DMS114 treated with DMSO at 0.1 percent for 48 hours (cell line): ENCODE results near the gene SIN3A.
"Not testable (repeated sequence)": the region's sequence is repeated elsewhere in the genome, so short reads cannot be mapped to it uniquely, and the experiment has no call there.

ENCODE experiments used
- DNase-seq: peaks from one replicate; lab custom pipeline; 2025; ENCODE audit not compliant: unreplicated experiment; lab: John Stamatoyannopoulos, UW

The SIN3A gene

DNA sequence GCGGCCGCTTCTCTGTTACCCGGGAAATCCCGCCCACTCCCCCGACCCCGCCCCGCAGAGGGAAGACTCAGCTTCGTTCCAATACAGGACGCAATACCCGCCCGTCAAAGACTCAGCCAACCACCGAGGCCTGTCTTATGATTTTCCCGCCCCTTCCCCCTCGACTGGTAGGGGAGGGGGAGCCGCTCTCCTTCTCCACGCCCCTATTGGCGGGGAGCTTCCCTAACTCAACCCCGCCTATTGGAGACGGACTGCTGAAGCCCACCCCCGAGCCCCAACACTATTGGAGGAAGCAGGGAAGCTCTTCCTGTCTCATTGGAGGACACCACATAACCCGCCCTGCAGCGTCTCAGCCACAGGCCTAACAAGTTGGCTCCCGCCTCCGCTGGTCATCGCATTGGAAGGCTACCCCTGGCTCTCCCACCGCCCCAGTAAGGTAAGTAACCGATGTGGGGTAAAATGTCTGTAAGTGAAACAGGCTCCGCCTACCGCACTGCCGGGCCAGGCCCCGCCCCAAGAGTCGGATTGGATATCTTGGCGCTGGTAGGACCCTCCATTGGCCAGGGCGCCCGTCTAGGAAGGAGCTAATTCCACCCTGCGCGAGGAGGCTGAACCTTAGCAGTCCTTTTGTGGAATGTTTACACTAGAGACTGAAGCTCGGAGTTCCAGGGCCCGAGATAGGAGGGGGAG, at the start of gene SIN3A:
SIN3A (minus strand) TSS at position 17 of the 690 bp plus-strand sequence. CDS start 21,315 bp downstream, outside the sequence.
- DNase-seq = peak; percentile 100

- DNase-seq = no peak
Measured at GRCh38 chr15:75493732-75494131, 42.2 kb upstream of the SIN3A start.

- no peak for DNase-seq
Measured at GRCh38 chr15:75483961-75484360, 32.5 kb upstream of the SIN3A start.

GRCh38 chr15:75483556-75483955, 32.1 kb upstream of the SIN3A start:
- not testable (repeated sequence) for DNase-seq

GRCh38 chr15:75483106-75483505, 31.6 kb upstream of the SIN3A start:
- DNase-seq = no peak

DNA sequence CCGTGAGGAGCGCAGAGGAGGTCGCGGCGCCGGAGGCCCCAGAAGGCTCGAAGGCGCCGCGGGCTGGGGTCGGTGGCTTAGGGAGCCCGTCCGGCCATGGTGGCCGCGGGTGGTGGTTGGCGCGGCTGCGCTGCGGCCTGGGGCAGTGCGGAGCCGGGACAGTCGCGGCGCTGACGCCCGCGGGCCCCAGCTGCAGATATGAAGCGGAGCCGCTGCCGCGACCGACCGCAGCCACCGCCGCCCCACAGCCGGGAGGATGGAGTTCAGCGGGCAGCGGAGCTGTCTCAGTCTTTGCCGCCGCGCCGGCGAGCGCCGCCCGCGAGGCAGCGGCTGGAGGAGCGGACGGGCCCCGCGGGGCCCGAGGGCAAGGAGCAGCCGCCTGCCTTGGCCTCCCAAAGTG, 29.0 kb upstream of the SIN3A start:
- not testable (repeated sequence) for DNase-seq

- DNase-seq = no peak
Measured at GRCh38 chr15:75479670-75480069, 28.2 kb upstream of the SIN3A start.

DNA sequence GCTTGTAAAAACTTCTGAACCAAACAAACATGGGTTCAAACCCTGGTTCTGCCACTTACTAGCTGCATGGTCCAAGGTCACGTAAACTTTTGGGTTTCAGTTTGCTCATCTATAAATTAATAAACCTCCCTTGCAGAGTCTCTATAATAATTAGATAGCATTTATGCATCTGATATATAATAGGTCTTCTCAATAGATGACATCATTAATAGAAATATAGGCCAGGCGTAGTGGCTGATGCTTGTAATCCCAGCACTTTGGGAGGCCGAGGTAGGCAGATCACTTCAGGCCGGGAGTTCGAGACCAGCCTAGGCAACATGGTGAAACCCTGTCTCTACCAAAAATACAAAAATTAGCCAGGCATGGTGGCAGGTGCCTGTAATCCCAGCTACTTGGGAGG, 25.6 kb upstream of the SIN3A start:
- not testable (repeated sequence) for DNase-seq

DNA sequence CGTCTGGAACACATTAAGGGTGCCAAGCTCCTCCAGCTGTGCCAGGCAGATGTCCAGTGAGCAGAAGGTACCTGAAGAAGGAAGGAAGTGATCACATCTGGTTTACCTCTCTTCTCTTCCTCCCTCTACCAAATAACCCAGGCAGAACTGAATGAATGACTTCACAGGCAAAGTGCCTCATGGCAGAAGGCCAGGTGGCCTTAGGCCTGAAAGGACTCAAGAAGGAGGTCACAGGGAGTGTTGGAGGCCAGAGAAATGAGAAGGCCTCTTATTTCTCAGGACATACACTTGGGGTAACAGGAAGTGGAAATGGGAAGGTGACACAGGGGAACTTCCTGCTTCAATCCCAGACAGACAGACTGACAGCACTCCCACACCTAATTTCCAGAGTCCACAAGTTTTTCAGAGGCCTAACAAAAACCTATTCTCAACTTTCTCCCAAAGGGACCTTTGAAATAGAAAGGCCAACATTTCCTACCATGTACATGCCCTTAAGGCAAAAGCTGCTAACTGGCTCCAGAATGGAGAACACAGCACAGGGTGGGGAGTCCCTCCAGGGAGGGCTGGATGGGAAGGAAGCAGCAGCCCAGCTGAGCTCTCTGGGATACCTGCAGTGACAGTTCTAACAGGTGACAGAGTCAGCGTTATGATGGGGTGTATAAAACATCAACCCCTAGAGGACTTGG, 17.6 kb upstream of the SIN3A start:
- DNase-seq = no peak

DNA sequence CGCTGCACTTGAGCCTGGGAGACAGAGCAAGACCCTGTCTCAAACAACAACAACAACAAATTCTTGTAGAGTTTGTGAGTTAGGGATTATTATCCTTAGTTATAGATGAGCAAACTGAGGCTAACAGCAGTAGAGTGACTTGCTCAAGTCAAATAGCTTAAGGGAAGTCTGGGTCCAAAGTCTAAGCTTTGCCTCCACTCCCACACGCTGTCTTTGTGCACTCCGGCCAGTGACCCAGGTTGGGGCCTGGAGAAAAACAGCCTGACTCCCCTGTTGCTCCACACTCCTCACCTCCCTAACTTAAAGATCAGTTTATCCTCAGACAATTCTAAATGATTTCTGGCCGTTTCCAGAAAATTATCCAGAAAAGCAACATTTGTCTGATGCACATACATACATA, 9.2 kb upstream of the SIN3A start:
- no peak for DNase-seq

DNA sequence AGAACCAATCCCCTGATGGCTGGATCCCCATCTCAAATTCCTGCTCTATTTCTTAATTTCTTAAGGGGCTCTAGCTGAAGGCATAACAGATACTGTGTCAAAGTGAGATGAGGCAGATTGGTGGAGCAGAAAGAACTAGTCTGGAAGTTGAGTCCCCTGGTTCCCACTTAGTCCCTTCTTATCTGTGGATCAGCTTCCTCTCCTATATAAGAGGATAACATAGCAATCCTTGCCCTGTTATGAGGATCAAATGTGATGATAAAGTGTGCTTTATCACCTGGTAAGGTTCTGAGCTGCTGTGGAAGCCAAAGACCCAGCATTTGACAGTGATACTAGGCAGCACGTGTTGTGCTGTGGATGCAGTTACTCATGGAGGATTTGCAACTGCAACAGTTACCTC, 8.1 kb upstream of the SIN3A start:
- DNase-seq = no peak

- DNase-seq = peak; percentile 38
Measured at GRCh38 chr15:75456710-75457109, 5.2 kb upstream of the SIN3A start.

DNA sequence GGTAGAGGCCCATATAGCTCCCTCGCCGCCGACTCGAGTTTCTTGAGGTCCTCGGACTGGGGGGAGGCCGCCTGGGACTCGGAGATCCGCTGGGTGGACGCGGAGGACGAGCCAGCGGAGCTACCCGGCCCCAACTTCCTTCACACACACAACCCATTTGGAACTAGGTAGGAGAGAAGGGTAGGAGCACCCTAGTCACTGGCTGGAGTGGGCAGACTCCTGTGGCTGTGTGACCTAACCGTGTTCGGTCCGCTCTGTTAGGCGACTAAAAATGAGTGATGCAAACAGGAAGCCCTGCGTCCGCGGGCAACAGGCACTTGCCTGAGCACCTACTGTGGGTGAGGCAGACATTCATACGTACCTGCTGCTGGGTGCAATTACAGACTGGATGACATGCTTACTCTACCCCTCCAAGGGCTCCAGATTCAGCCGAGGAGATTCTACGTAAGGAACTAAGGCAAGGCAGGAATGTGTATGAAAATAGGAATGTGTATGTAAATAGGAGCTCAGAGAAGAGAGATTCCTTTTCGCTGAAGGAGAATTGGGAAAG, 4.6 kb upstream of the SIN3A start:
- peak; percentile 61 for DNase-seq

DNA sequence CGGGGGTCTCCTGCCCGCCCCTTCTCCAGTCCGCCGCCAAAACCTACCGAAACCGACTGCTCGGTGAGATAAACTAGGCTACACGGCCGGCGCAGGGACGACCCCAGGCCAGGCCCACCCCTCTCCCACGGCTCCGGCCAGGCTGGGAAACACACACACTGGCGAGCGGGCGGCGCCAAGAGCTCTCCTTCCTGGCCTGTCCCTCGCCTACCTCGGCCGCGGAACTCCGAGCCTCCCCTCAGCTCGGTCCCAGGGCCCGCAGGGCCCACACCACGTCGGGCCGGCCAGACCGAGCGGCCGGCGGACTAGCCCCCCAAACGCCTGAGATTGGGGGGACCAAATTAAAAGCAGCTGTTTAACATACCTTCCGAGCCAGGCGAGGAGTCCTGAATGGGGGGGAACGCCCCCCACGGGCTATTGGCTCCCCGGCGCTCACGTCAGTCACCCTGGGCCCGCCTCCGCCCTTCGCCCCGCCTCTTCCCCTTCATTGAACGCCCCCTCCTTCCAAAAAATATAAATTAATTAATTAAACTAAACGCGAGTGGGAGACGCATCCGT, 4.0 kb upstream of the SIN3A start:
- DNase-seq = peak; percentile 77

DNA sequence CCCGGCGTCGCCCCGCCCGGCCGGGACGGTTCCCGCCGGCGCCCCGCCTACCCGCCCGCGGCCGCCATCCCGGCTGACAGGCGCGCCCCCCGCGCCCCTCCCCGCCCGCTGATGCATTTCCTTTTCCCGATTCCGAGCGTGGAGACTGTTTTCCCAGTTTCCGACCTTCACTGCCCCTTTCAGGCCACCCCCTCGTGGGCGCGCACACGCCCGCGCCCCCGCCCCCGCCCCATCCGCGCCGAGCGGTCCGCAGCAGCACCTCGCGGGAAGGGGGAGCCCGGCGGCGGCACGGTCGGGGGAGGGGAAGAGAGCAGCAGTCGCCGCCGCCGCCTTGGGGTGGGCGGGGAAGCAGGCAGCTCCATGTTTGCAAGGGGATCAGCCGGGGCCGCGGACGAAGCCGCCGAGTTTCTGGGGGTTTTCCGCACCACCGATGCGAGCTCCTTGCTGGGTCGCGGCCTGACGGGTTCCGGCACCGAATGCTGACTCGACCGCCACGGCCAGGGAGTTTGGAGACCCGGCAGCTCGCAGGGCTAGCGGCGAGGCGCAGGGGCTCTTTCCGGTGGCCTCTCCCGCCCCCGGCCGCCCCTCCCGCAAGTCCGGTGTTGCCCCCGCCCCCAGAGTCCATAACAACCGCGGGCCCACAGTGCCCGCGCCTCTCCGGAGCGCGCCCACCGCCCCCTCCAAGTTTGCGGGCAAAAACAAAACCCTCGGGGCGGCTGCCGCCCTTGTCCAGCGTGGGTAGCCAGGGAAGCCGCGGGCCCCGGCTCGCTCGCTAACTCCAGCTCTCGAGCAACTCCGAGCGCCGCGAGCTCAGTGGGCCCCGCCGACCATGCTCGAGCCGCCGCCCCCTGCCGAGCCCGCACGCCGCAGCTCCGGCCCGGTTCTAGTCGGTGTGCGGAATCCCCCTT, 3.2 kb upstream of the SIN3A start:
- peak; percentile 85 for DNase-seq

- peak; percentile 100 for DNase-seq
Measured at GRCh38 chr15:75453703-75454470, 2.4 kb upstream of the SIN3A start.

- peak; percentile 61 for DNase-seq
Measured at GRCh38 chr15:75452865-75453702, 1.6 kb upstream of the SIN3A start.

- DNase-seq = peak; percentile 90
Measured at GRCh38 chr15:75452364-75452864, 924 bp upstream of the SIN3A start.

- DNase-seq = no peak
Measured at GRCh38 chr15:75451202-75451673, 252 bp downstream of the SIN3A start.
